Measurements from ENCODE around the gene CHRDL2. TPM values are rescaled to one million over a fixed set of nuclear protein-coding genes. Genes with fewer than 3 reads are reported as not detected.

Gene CHRDL2
- total RNA-seq, 1 donor from 2014 or later: not detected

GRCh38 chr11:74717221-74717969 lies 13.8 kb downstream of the CHRDL2 start:
- intact Hi-C loops (cut with micrococcal nuclease): no loop called here

GRCh38 chr11:74714904-74715303 lies 16.3 kb downstream of the CHRDL2 start:
- intact Hi-C loops (cut with micrococcal nuclease): no loop called here

- intact Hi-C loops (cut with micrococcal nuclease): no loop called here
Measured at GRCh38 chr11:74713686-74714085, 17.5 kb downstream of the CHRDL2 start.

GRCh38 chr11:74710281-74710938 lies 20.8 kb downstream of the CHRDL2 start:
- intact Hi-C loops (cut with micrococcal nuclease): no loop called here

- intact Hi-C loops (cut with micrococcal nuclease): no loop called here
Measured at GRCh38 chr11:74709175-74709574, 22.1 kb downstream of the CHRDL2 start.

- intact Hi-C loops (cut with micrococcal nuclease): no loop called here
Measured at GRCh38 chr11:74707602-74708510, 23.4 kb downstream of the CHRDL2 start.

- intact Hi-C loops (cut with micrococcal nuclease): no loop called here
Measured at GRCh38 chr11:74707182-74707581, 24.0 kb downstream of the CHRDL2 start.

- intact Hi-C loops (cut with micrococcal nuclease): no loop called here
Measured at GRCh38 chr11:74703211-74703610, 28.0 kb downstream of the CHRDL2 start.

GRCh38 chr11:74702383-74703007 lies 28.7 kb downstream of the CHRDL2 start:
- intact Hi-C loops (cut with micrococcal nuclease): loop anchor here (1.0 kb wide), 3 partner anchors 24 to 168 kb away; no protein-coding TSS in a partner anchor

- intact Hi-C loops (cut with micrococcal nuclease): no loop called here
Measured at GRCh38 chr11:74701351-74701750, 29.9 kb downstream of the CHRDL2 start.

GRCh38 chr11:74699615-74700396 lies 31.4 kb downstream of the CHRDL2 start:
- intact Hi-C loops (cut with micrococcal nuclease): no loop called here

- intact Hi-C loops (cut with micrococcal nuclease): no loop called here
Measured at GRCh38 chr11:74697722-74698121, 33.5 kb downstream of the CHRDL2 start.

GRCh38 chr11:74696939-74697675 lies 34.1 kb downstream of the CHRDL2 start:
- intact Hi-C loops (cut with micrococcal nuclease): no loop called here

GRCh38 chr11:74696500-74696899 lies 34.7 kb downstream of the CHRDL2 start:
- intact Hi-C loops (cut with micrococcal nuclease): no loop called here

GRCh38 chr11:74695705-74696280 lies 35.4 kb downstream of the CHRDL2 start:
- intact Hi-C loops (cut with micrococcal nuclease): no loop called here

- intact Hi-C loops (cut with micrococcal nuclease): no loop called here
Measured at GRCh38 chr11:74694136-74694930, 36.9 kb downstream of the CHRDL2 start.

- intact Hi-C loops (cut with micrococcal nuclease): no loop called here
Measured at GRCh38 chr11:74693531-74693930, 37.7 kb downstream of the CHRDL2 start.

- intact Hi-C loops (cut with micrococcal nuclease): no loop called here
Measured at GRCh38 chr11:74691755-74692154, 39.5 kb downstream of the CHRDL2 start.

GRCh38 chr11:74689666-74690065 lies 41.6 kb downstream of the CHRDL2 start:
- intact Hi-C loops (cut with micrococcal nuclease): no loop called here

All from T-helper 1 cell treated with Interleukin-12 subunit alpha and Interleukin-12 subunit beta and Interleukin-4 antibody, amounts not matched to agents 30 ng/mL and 1 ng/mL, for 36 hours (primary cell).